ENCODE results near the gene RHOH.

RHOH gene

GRCh38 chr4:40206426-40206825, 9.6 kb downstream of the RHOH start:
- DNase-seq: no peak

DNA sequence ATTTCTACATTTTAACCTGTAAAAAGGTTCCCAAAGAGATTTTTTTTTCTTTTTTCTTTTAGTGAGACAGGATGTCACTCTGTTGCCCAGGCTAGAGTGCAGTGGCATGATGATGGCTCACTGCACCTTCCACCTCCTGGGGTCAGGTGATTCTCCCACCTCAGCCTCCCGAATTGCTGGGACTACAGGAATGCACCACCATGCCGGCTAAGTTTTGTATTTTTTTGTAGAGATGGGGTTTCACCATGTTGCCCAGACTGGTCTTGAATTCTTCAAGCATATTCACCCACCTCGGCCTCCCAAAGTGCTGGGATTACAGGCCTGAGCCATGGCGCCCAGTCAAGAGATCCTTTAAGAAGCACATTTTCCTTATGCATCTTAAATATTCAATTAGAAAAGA, 12.6 kb downstream of the RHOH start:
- no peak for DNase-seq

GRCh38 chr4:40210776-40211175, 13.9 kb downstream of the RHOH start:
- no peak for DNase-seq

DNA sequence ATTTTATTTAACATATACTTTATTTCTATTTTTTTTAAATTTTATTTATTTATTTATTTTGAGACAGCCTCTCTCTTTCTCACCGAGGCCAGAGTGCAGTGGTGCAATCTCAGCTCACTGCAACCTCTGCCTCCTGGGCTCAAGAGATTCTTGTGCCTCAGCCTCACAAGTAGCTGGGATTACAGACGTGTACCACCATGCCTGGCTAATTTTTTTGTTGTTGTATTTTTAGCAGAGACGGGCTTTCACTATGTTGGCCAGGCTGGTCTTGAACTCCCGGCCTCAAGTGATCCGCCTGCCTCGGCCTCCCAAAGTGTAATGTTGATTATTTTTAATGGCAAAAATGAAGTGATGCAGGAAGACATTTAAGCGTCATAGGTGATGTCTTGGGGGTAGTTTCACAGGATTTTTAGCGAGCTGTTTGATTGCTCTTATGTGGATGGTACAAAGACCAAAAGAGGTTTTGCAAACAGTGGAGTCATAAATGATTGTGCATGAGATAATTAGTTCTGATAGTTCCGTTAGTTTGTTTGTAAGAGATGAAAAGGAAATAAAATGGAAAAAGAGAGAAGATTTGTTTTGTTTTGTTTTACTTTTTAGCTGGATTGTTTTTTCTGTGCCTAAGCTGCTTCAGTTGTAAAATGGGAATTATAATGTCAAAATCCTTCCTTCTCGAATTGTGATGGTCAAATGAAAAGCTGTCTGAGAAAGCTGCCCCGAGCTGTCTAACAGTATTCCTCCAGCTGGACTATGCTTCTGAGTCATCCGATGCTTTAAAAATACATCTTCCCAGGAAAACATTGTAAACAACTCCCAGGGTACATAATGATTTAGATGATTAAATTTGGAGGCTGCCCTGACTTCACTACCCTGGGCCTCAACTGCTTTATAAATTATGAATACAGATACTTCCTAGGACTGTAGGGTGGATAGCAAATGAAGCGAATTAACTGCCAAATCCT, 14.7 kb downstream of the RHOH start:
- no peak for DNase-seq

- no peak for DNase-seq
These were observed 16.1 kb downstream of the RHOH start for GRCh38 chr4:40212674-40213527.

GRCh38 chr4:40214038-40214437, 17.2 kb downstream of the RHOH start:
- no peak for DNase-seq

DNA sequence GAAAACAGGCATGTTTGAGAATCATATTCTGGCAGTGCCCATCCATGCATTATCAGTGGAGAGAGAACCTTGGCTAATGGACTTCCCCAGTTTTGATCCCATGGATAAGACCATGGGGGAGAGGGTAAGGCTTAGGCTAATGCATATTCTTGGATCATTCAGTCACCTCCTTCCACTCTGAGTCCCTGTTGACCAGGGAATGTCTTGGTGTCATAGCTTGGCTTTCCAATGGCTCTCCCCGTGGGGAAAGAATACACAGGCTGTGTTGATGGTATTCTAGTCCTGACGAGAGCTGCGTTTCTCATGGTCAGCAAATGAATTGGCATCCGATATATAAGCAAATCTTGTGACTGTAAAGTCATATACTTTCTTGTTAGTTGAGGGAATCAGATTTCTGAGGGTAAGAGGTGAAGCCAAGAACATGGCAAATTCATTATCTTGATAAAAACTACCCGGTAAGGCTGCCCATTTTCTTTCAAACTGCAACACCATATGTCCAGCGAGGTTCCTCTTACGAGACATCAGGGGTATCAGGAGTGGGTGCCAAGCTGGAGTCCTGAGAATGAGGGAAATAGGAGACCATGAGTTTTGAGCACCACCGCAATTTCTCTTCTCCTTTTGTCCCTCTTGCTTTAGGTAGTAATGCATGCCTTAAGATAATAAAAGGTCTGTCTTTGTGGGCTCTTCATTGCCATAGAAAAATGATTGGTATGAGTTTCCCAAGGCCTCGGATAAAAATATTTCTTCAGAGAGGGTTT, 18.0 kb downstream of the RHOH start:
- DNase-seq: no peak

DNA sequence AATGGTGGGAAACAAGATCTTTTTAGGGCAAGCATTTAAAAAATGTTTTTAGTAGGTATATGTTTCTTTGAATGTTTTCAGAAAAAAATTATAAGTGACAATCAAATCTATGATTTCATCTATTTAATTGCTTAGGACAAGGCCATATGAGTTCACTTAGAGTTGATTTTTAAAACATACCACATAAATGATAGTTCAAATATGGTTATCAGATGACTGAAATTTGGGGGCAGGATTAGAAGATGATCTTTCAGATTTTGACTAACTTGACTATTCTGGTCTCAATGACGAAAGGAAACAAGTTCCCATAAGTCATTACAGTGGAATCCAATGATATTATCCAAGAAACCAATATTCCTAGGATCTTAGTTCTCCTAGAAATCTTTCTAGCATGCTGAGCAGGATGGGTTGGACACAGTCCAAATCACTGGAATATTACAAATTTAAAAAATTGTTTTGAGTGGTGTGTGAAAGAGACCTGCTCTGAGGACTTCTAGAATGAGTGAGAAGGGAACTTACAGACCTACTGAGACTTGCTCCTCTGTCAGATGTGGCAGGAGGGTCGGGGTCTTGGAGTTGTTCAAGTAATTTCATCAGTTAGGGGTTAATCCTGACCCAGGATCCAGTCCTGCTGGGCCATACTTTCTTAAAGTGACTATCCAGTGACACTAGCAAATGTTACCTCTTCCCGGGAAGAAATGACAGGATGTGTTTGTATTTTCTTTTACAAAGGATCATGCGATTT, 20.0 kb downstream of the RHOH start:
- no peak for DNase-seq

- DNase-seq: no peak
These were observed 24.9 kb downstream of the RHOH start for GRCh38 chr4:40221744-40222143.

GRCh38 chr4:40223343-40223742, 26.5 kb downstream of the RHOH start:
- DNase-seq: no peak

DNA sequence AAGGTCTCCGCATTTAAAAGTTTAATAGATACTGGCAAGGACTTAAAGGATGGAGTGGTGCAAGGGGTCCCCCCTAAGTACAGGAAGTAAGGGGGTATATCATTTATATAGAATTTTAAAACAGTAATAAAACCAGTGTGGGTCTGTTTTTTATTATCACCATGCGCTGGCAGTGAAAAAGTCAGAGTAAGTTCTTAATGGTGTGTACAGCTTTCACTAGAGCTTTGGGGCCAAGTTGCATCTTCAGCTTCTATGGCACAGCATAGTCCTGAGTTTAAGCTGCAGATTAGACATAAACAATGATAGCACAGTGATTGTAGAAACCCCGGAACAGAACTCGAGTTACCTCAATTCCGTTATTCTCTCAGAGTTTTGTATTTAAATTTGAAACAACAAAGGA, 27.6 kb downstream of the RHOH start:
- DNase-seq: no peak

- no peak for DNase-seq
These were observed 28.7 kb downstream of the RHOH start for GRCh38 chr4:40225497-40225896.

DNA sequence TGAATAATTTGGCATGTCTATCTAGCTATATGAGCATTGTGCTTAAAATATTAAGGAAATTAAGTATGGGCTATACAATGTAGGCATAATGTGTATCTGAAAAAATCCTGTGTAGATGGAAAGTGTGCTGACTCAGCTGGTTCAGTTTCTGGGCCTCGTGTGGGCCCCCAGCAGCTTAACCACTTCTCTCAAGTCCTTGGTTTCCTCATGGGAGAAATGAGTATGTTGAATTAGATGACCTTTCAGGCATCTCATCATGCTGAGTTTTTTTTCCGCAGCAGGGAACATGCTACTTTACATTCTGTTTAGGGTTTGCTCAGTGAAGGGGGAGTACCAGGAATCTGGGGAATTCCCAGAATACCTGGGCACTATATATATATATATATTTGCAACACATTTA, 30.5 kb downstream of the RHOH start:
- peak; percentile 47 to 54 for DNase-seq

- DNase-seq: no peak
These were observed 31.9 kb downstream of the RHOH start for GRCh38 chr4:40228497-40229365.

GRCh38 chr4:40231316-40231863, 34.6 kb downstream of the RHOH start:
- DNase-seq: no peak

- no peak for DNase-seq
These were observed 35.8 kb downstream of the RHOH start for GRCh38 chr4:40232610-40233009.

GRCh38 chr4:40233227-40233626, 36.4 kb downstream of the RHOH start:
- DNase-seq: no peak

GRCh38 chr4:40234519-40235039, 37.7 kb downstream of the RHOH start:
- no peak for DNase-seq

- no peak for DNase-seq
These were observed 41.3 kb downstream of the RHOH start for GRCh38 chr4:40238008-40238699.
